ENCODE data around the gene SLC39A11.

Gene SLC39A11

GRCh38 chr17:73096866-73097265 is 4.4 kb upstream of the SLC39A11 start:
- H3K4me1 ChIP-seq, result peaks cover 20% of the 10 kb centered on the region
- H3K27me3 ChIP-seq, result no peaks in the 10 kb centered on the region
- no peaks in the 10 kb centered on the region for H4K20me1 ChIP-seq
- no peak overlapping the region for H3K27ac ChIP-seq
- H3K9me3 ChIP-seq, result no peaks in the 10 kb centered on the region
- no peak overlapping the region for H3K4me3 ChIP-seq
- TF ChIP-seq Cebpa-rat (IDR thresholded peaks at IDR 0.05), result no peak
- H3K9ac ChIP-seq, result no peak overlapping the region
- H3K4me2 ChIP-seq, result no peak overlapping the region
- no peaks in the 10 kb centered on the region for H3K36me3 ChIP-seq

- Histone ChIP-seq H3K27ac (no peak overlapping the region), H3K4me2 (no peak overlapping the region), H3K36me3 (no peaks in the 10 kb centered on the region), H3K4me1 (peaks cover 26% of the 10 kb centered on the region), H3K9ac (no peak overlapping the region), H3K27me3 (no peaks in the 10 kb centered on the region), H4K20me1 (no peaks in the 10 kb centered on the region), H3K4me3 (no peak overlapping the region), H3K9me3 (no peaks in the 10 kb centered on the region)
- TF ChIP-seq Cebpa-rat (IDR thresholded peaks at IDR 0.05), result no peak
Observed at GRCh38 chr17:73096211-73096610, 3.7 kb upstream of the SLC39A11 start.

GRCh38 chr17:73093286-73093685 is 798 bp upstream of the SLC39A11 start:
- no peak for TF ChIP-seq Cebpa-rat (IDR thresholded peaks at IDR 0.05)
- no peaks in the 10 kb centered on the region for H3K27me3 ChIP-seq
- H3K9me3 ChIP-seq, result no peaks in the 10 kb centered on the region
- H3K4me2 ChIP-seq, result peak overlapping the region; percentile 97
- H4K20me1 ChIP-seq, result no peaks in the 10 kb centered on the region
- peaks cover 45% of the 10 kb centered on the region for H3K4me1 ChIP-seq
- peaks cover 7% of the 10 kb centered on the region for H3K36me3 ChIP-seq
- H3K4me3 ChIP-seq, result no peak overlapping the region; the same call in 1 of the 2 replicates
- peak overlapping the region; percentile 78; the same call in 1 of the 2 replicates for H3K27ac ChIP-seq
- H3K9ac ChIP-seq, result no peak overlapping the region; the same call in 1 of the 2 replicates

- H4K20me1 ChIP-seq, result no peaks in the 10 kb centered on the region
- H3K27me3 ChIP-seq, result no peaks in the 10 kb centered on the region
- peak overlapping the region; percentile 80 for H3K4me3 ChIP-seq
- peak overlapping the region; percentile 97 for H3K4me2 ChIP-seq
- peaks cover 21% of the 10 kb centered on the region for H3K36me3 ChIP-seq
- H3K9ac ChIP-seq, result peak overlapping the region; percentile 80
- H3K4me1 ChIP-seq, result peaks cover 45% of the 10 kb centered on the region
- no peak for TF ChIP-seq Cebpa-rat (IDR thresholded peaks at IDR 0.05)
- no peaks in the 10 kb centered on the region for H3K9me3 ChIP-seq
- peak overlapping the region; percentile 78 for H3K27ac ChIP-seq
Observed at GRCh38 chr17:73091770-73092522, 542 bp downstream of the SLC39A11 start.

GRCh38 chr17:73091410-73091769 is 1.1 kb downstream of the SLC39A11 start:
- peak overlapping the region; percentile 97 for H3K4me2 ChIP-seq
- no peaks in the 10 kb centered on the region for H4K20me1 ChIP-seq
- no peaks in the 10 kb centered on the region for H3K27me3 ChIP-seq
- peak overlapping the region; percentile 80 for H3K9ac ChIP-seq
- no peaks in the 10 kb centered on the region for H3K9me3 ChIP-seq
- peaks cover 26% of the 10 kb centered on the region for H3K36me3 ChIP-seq
- no peak for TF ChIP-seq Cebpa-rat (IDR thresholded peaks at IDR 0.05)
- H3K4me3 ChIP-seq, result peak overlapping the region; percentile 80
- peak overlapping the region; percentile 78 for H3K27ac ChIP-seq
- peaks cover 45% of the 10 kb centered on the region for H3K4me1 ChIP-seq

- no peaks in the 10 kb centered on the region for H3K9me3 ChIP-seq
- TF ChIP-seq Cebpa-rat (IDR thresholded peaks at IDR 0.05), result no peak
- H3K36me3 ChIP-seq, result peaks cover 34% of the 10 kb centered on the region
- H3K4me3 ChIP-seq, result no peak overlapping the region
- H3K27me3 ChIP-seq, result no peaks in the 10 kb centered on the region
- no peak overlapping the region for H3K27ac ChIP-seq
- H3K9ac ChIP-seq, result no peak overlapping the region
- H4K20me1 ChIP-seq, result no peaks in the 10 kb centered on the region
- H3K4me2 ChIP-seq, result peak overlapping the region; percentile 97
- H3K4me1 ChIP-seq, result peaks cover 45% of the 10 kb centered on the region
Observed at GRCh38 chr17:73090396-73091202, 1.9 kb downstream of the SLC39A11 start.

GRCh38 chr17:73089322-73090317 is 2.9 kb downstream of the SLC39A11 start:
- H3K9me3 ChIP-seq, result no peaks in the 10 kb centered on the region
- H3K36me3 ChIP-seq, result peaks cover 44% of the 10 kb centered on the region
- peaks cover 45% of the 10 kb centered on the region for H3K4me1 ChIP-seq
- no peaks in the 10 kb centered on the region for H3K27me3 ChIP-seq
- no peak overlapping the region for H3K9ac ChIP-seq
- no peak overlapping the region for H3K27ac ChIP-seq
- H3K4me3 ChIP-seq, result no peak overlapping the region
- TF ChIP-seq Cebpa-rat (IDR thresholded peaks at IDR 0.05), result no peak
- H3K4me2 ChIP-seq, result 0 out of 2 replicates have a peak overlapping the region, but pooled peaks have one; percentile 97
- H4K20me1 ChIP-seq, result no peaks in the 10 kb centered on the region

- peaks cover 5% of the 10 kb centered on the region; the same call in 1 of the 2 replicates for H3K9me3 ChIP-seq
- peaks cover 37% of the 10 kb centered on the region for H3K4me1 ChIP-seq
- H3K9ac ChIP-seq, result no peak overlapping the region
- H3K36me3 ChIP-seq, result peaks cover 55% of the 10 kb centered on the region
- H3K27me3 ChIP-seq, result no peaks in the 10 kb centered on the region
- no peak overlapping the region for H3K4me2 ChIP-seq
- H3K4me3 ChIP-seq, result no peak overlapping the region
- no peaks in the 10 kb centered on the region for H4K20me1 ChIP-seq
- no peak overlapping the region for H3K27ac ChIP-seq
- no peak for TF ChIP-seq Cebpa-rat (IDR thresholded peaks at IDR 0.05)
Observed at GRCh38 chr17:73088561-73088960, 3.9 kb downstream of the SLC39A11 start.

- H3K4me2 ChIP-seq, result no peak overlapping the region
- peaks cover 88% of the 10 kb centered on the region for H3K36me3 ChIP-seq
- no peaks in the 10 kb centered on the region for H3K27me3 ChIP-seq
- no peak overlapping the region for H3K27ac ChIP-seq
- no peaks in the 10 kb centered on the region for H4K20me1 ChIP-seq
- no peak overlapping the region for H3K4me3 ChIP-seq
- no peaks in the 10 kb centered on the region for H3K4me1 ChIP-seq
- no peak for TF ChIP-seq Cebpa-rat (IDR thresholded peaks at IDR 0.05)
- H3K9me3 ChIP-seq, result peaks cover 35% of the 10 kb centered on the region
- no peak overlapping the region for H3K9ac ChIP-seq
Observed at GRCh38 chr17:73083432-73083831, 9.1 kb downstream of the SLC39A11 start.

Measured in BLaER1 (cell line).